Cardiac muscle cell (in vitro differentiated cells and primary cell): ENCODE measurements around the gene F13B. TPM values are rescaled to one million over a fixed set of nuclear protein-coding genes. Genes with fewer than 3 reads are reported as not detected.
"Not testable (repeated sequence)": the region's sequence is repeated elsewhere in the genome, so short reads cannot be mapped to it uniquely, and the experiment has no call there.

Experiments
- DNase-seq, 2 donors: peaks; one replicate each; pipeline versions ENCODE4 v3.0.0 to v3.0.0-alpha.2; 2010 to 2017; ENCODE audit warnings: low read depth in 1 of 2, low spot score in 1 of 2
- H3K27ac ChIP-seq: fragments of 200-600 bp; sonication (generic); 2 replicates; pipeline ENCODE4 v1.5.1; 2016
- H3K27me3 ChIP-seq: fragments of 200-600 bp; sonication (generic); 2 replicates; pipeline ENCODE4 v1.6.0; 2016; ENCODE audit warnings: control low read depth
- H3K36me3 ChIP-seq: fragments of 200-600 bp; sonication (generic); 2 replicates; pipeline ENCODE4 v1.5.1; 2016; ENCODE audit warnings: control low read depth
- H3K4me1 ChIP-seq: fragments of 200-600 bp; sonication (generic); 2 replicates; pipeline ENCODE4 v1.8.1; 2017; ENCODE audit warnings: low read depth, mild to moderate bottlenecking, mixed run types
- H3K4me3 ChIP-seq: fragments of 200-600 bp; sonication (generic); 2 replicates; pipeline ENCODE4 v1.5.1; 2016; ENCODE audit warnings: mild to moderate bottlenecking
- H3K9me3 ChIP-seq: fragments of 200-600 bp; sonication (generic); 2 replicates; pipeline ENCODE4 v1.5.1; 2017; ENCODE audit warnings: low read depth, mild to moderate bottlenecking, control low read depth
- CTCF ChIP-seq: IDR thresholded peaks from 2 replicates; pipeline ENCODE4 v1.5.1; 2012; ENCODE audit warnings: low read depth, mild to moderate bottlenecking, low read length
- polyA plus RNA-seq: library from polyadenylated mRNA; unstranded; fragments of >200 nt; fragmentation: Nextera tagmentation; extraction: Ambion mirVana; gene quantifications from 2 replicates; pipeline ENCODE4 v1.2.1, GENCODE V29; 2016
- total RNA-seq: library from RNA; depleted of rRNA; stranded (reverse); fragments of >200 nt; gene quantifications from 2 replicates; pipeline ENCODE4 v1.2.3, GENCODE V29; 2016

The F13B gene
- total and polyA plus RNA-seq, 2 experiments from 2014 or later: not detected

- H3K4me1 ChIP-seq: no peaks in the 10 kb centered on the region
- no peaks in the 10 kb centered on the region for H3K36me3 ChIP-seq
- H3K9me3 ChIP-seq: no peaks in the 10 kb centered on the region
- no peak overlapping the region for H3K27ac ChIP-seq
- H3K4me3 ChIP-seq: no peak overlapping the region
- no peaks in the 10 kb centered on the region for H3K27me3 ChIP-seq
- TF ChIP-seq CTCF: no peak
- DNase-seq: no peak
Observed at GRCh38 chr1:197042676-197043341, 24.3 kb downstream of the F13B start.

- no peaks in the 10 kb centered on the region for H3K36me3 ChIP-seq
- no peak overlapping the region for H3K4me3 ChIP-seq
- no peaks in the 10 kb centered on the region for H3K27me3 ChIP-seq
- no peak overlapping the region for H3K27ac ChIP-seq
- no peak for DNase-seq
- TF ChIP-seq CTCF: no peak
- H3K9me3 ChIP-seq: no peaks in the 10 kb centered on the region
- no peaks in the 10 kb centered on the region for H3K4me1 ChIP-seq
Observed at GRCh38 chr1:197041486-197042353, 25.3 kb downstream of the F13B start.

GRCh38 chr1:197036861-197037260, 30.2 kb downstream of the F13B start:
- DNase-seq: no peak
- Histone ChIP-seq H3K27me3 (no peaks in the 10 kb centered on the region), H3K9me3 (no peaks in the 10 kb centered on the region), H3K4me3 (no peak overlapping the region), H3K36me3 (no peaks in the 10 kb centered on the region), H3K4me1 (no peaks in the 10 kb centered on the region), H3K27ac (no peak overlapping the region)
- TF ChIP-seq CTCF: no peak

GRCh38 chr1:197034631-197035339, 32.3 kb downstream of the F13B start:
- H3K36me3 ChIP-seq, H3K4me3 ChIP-seq, H3K9me3 ChIP-seq, H3K4me1 ChIP-seq, H3K27ac ChIP-seq, H3K27me3 ChIP-seq: not testable (repeated sequence)
- DNase-seq: peak in 1 of 2 donors; percentile 63

- H3K4me1 ChIP-seq: no peaks in the 10 kb centered on the region
- H3K36me3 ChIP-seq: no peaks in the 10 kb centered on the region
- DNase-seq: no peak
- no peak overlapping the region for H3K27ac ChIP-seq
- no peaks in the 10 kb centered on the region for H3K9me3 ChIP-seq
- no peaks in the 10 kb centered on the region for H3K27me3 ChIP-seq
- TF ChIP-seq CTCF: no peak
- no peak overlapping the region for H3K4me3 ChIP-seq
Observed at GRCh38 chr1:197029749-197030148, 37.3 kb downstream of the F13B start.
